Mesodermal cell (in vitro differentiated cells): Measurements from ENCODE around the gene RNLS.
"Not testable (repeated sequence)": the region's sequence is repeated elsewhere in the genome, so short reads cannot be mapped to it uniquely, and the experiment has no call there.

Experiments
- H3K27ac ChIP-seq: 2 replicates; pipeline ENCODE4 v1.7.0; 2013; ENCODE audit warnings: mild to moderate bottlenecking, low read depth, low read length, moderate library complexity; ENCODE audit not compliant: severe bottlenecking
- H3K36me3 ChIP-seq: 2 replicates; pipeline ENCODE4 v1.7.1; 2013; ENCODE audit warnings: mild to moderate bottlenecking, low read length, moderate library complexity; ENCODE audit not compliant: control insufficient read depth, insufficient read depth
- H3K4me1 ChIP-seq: one replicate; pipeline ENCODE4 v1.7.1; 2013; ENCODE audit warnings: mild to moderate bottlenecking, low read length; ENCODE audit not compliant: insufficient read depth, control insufficient read depth, poor library complexity, severe bottlenecking
- H3K4me3 ChIP-seq: 2 replicates; pipeline ENCODE4 v1.7.0; 2013; ENCODE audit warnings: low read length, control low read depth, mild to moderate bottlenecking; ENCODE audit not compliant: insufficient read depth, poor library complexity, severe bottlenecking; ENCODE audit errors: extremely low read depth
- H3K9me3 ChIP-seq: 2 replicates; pipeline ENCODE4 v1.7.1; 2013; ENCODE audit warnings: mild to moderate bottlenecking, low read length, moderate library complexity; ENCODE audit not compliant: control insufficient read depth
- WGBS, 2 experiments: methylation state at CpG; one replicate each; pipeline ENCODE4 v1.1.5; 2013; ENCODE audit warnings: missing lambda C conversion rate in 2 of 2; ENCODE audit not compliant: insufficient coverage in 2 of 2; 5-methylcytosine and 5-hydroxymethylcytosine counted together

RNLS gene

GRCh38 chr10:88317099-88317498 is 266.0 kb downstream of the RNLS start:
- no peak overlapping the region for H3K4me3 ChIP-seq

GRCh38 chr10:88316292-88316861 is 266.7 kb downstream of the RNLS start:
- Histone ChIP-seq H3K4me1 (no peaks in the 10 kb centered on the region), H3K4me3 (no peak overlapping the region)
- 86% methylated on average over 1 of the region's 4 CpGs; no CpG with 5 or more reads in 1 of the 2 experiments for WGBS, 2 experiments

More at GRCh38 chr10:88317099-88317498, 266.0 kb downstream of the RNLS start:
- Histone ChIP-seq H3K9me3 (peaks cover 16% of the 10 kb centered on the region), H3K27ac (no peak overlapping the region), H3K36me3 (no peaks in the 10 kb centered on the region), H3K4me1 (no peaks in the 10 kb centered on the region)

GRCh38 chr10:88315755-88316154 is 267.4 kb downstream of the RNLS start:
- no peaks in the 10 kb centered on the region for H3K4me1 ChIP-seq
- WGBS, 2 experiments = 90 to 92% methylated on average over 1 of the region's 3 CpGs
- H3K36me3 ChIP-seq = no peaks in the 10 kb centered on the region
- H3K27ac ChIP-seq = no peak overlapping the region
- H3K4me3 ChIP-seq = no peak overlapping the region
- H3K9me3 ChIP-seq = peaks cover 16% of the 10 kb centered on the region

More at GRCh38 chr10:88316292-88316861, 266.7 kb downstream of the RNLS start:
- Histone ChIP-seq H3K36me3 (no peaks in the 10 kb centered on the region), H3K27ac (no peak overlapping the region), H3K9me3 (peaks cover 16% of the 10 kb centered on the region)

- Histone ChIP-seq H3K4me3 (no peak overlapping the region), H3K4me1 (no peaks in the 10 kb centered on the region)
- 83 to 88% methylated on average over 1 of the region's 2 CpGs for WGBS, 2 experiments
Observed at GRCh38 chr10:88314362-88314761, 268.8 kb downstream of the RNLS start.

GRCh38 chr10:88313878-88314277 is 269.2 kb downstream of the RNLS start:
- Histone ChIP-seq H3K4me1 (no peaks in the 10 kb centered on the region), H3K9me3 (peaks cover 8% of the 10 kb centered on the region), H3K4me3 (no peak overlapping the region), H3K36me3 (no peaks in the 10 kb centered on the region), H3K27ac (no peak overlapping the region)
- WGBS, 2 experiments = 89 to 100% methylated on average over 1 of the region's 1 CpG

More at GRCh38 chr10:88314362-88314761, 268.8 kb downstream of the RNLS start:
- no peak overlapping the region for H3K27ac ChIP-seq
- H3K36me3 ChIP-seq = no peaks in the 10 kb centered on the region
- peaks cover 9% of the 10 kb centered on the region for H3K9me3 ChIP-seq

GRCh38 chr10:88312855-88313254 is 270.3 kb downstream of the RNLS start:
- Histone ChIP-seq H3K36me3 (no peaks in the 10 kb centered on the region), H3K9me3 (no peaks in the 10 kb centered on the region), H3K27ac (no peak overlapping the region), H3K4me3 (no peak overlapping the region), H3K4me1 (no peaks in the 10 kb centered on the region)
- WGBS, 2 experiments = no CpG with 5 or more reads among the region's 2 CpGs

- H3K9me3 ChIP-seq = no peaks in the 10 kb centered on the region
- 75 to 82% methylated on average over 1 of the region's 1 CpG for WGBS, 2 experiments
- no peak overlapping the region for H3K4me3 ChIP-seq
- H3K36me3 ChIP-seq = no peaks in the 10 kb centered on the region
- no peak overlapping the region for H3K27ac ChIP-seq
- H3K4me1 ChIP-seq = no peaks in the 10 kb centered on the region
Observed at GRCh38 chr10:88311264-88311663, 271.9 kb downstream of the RNLS start.

- Histone ChIP-seq H3K27ac (no peak overlapping the region), H3K4me1 (no peaks in the 10 kb centered on the region), H3K36me3 (no peaks in the 10 kb centered on the region), H3K9me3 (no peaks in the 10 kb centered on the region), H3K4me3 (no peak overlapping the region)
- 86 to 98% methylated on average over 3 of the region's 3 CpGs for WGBS, 2 experiments
Observed at GRCh38 chr10:88309365-88309764, 273.8 kb downstream of the RNLS start.

- H3K27ac ChIP-seq, H3K9me3 ChIP-seq, H3K4me1 ChIP-seq, H3K4me3 ChIP-seq, H3K36me3 ChIP-seq: not testable (repeated sequence)
- 100% methylated on average over 1 of the region's 2 CpGs for WGBS, 2 experiments
Observed at GRCh38 chr10:88308361-88308760, 274.8 kb downstream of the RNLS start.

- H3K4me1 ChIP-seq = no peaks in the 10 kb centered on the region
- H3K4me3 ChIP-seq = no peak overlapping the region
- H3K36me3 ChIP-seq = no peaks in the 10 kb centered on the region
- H3K27ac ChIP-seq = no peak overlapping the region
- no peaks in the 10 kb centered on the region for H3K9me3 ChIP-seq
Observed at GRCh38 chr10:88299787-88300186, 283.3 kb downstream of the RNLS start.

GRCh38 chr10:88297103-88297502 is 286.0 kb downstream of the RNLS start:
- no peaks in the 10 kb centered on the region for H3K36me3 ChIP-seq

More at GRCh38 chr10:88297103-88297502, 286.0 kb downstream of the RNLS start:
- WGBS, 2 experiments = 80 to 92% methylated on average over 1 to 2 of the region's 3 CpGs
- Histone ChIP-seq H3K27ac (no peak overlapping the region), H3K4me1 (no peaks in the 10 kb centered on the region), H3K9me3 (no peaks in the 10 kb centered on the region), H3K4me3 (no peak overlapping the region)
